ENCODE results near the gene SLC27A4.

GRCh38 chr9:128408963-128409431, 68.7 kb downstream of the SLC27A4 start:
- TF ChIP-seq CTCF (IDR thresholded peaks at IDR 0.05) (no peak), POLR2A (IDR thresholded peaks at IDR 0.05) (no peak)
